ENCODE results near the gene RSBN1. TPM values are rescaled to one million over a fixed set of nuclear protein-coding genes. Genes with fewer than 3 reads are reported as not detected.

The RSBN1 gene
- total and polyA plus RNA-seq, 10 of the 15 experiments (the other 5 are each of a cell fraction or from before 2014, with no cell fraction given): 2.9 to 26.8 (median 11.5) TPM

DNA sequence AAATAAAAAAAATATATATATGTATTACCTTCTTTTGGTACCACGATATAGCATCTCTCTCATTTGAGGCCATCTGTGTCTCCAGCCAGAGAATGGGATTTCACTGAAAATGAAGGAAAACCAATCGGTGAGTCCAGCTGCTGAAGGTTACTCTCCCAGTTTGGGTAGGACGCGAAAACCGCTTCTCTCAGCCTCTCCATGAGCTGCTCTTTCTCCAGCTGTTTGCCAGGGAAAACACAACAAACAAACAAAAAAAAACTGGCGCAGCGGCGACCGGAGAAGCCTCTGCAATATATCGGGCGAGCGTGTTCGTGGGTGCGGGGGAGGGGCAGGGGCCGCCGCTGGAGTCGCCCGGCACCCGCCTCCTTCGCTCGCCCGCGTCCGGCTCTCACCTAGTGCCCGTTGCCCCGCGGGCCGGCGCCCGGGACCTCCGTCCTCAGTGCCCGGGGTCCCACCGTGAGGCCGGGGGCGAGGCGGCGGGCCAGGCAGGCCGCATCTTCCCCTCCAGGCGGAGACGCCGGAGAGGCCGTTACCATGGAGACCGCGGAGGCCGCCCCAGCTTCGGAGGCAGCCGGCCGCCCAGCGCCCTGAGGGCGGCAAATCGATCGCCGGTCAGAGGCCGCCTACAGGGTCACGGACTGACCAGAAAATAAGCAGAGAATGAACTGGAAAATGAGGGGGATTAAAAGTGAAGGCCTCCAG lies 53.5 kb downstream of the RSBN1 start (continued):
- peak; percentile 63 for TF ChIP-seq BACH1 (IDR thresholded peaks at IDR 0.05; ENCODE audit: borderline replicate concordance)
- TF ChIP-seq, protein P1, sequence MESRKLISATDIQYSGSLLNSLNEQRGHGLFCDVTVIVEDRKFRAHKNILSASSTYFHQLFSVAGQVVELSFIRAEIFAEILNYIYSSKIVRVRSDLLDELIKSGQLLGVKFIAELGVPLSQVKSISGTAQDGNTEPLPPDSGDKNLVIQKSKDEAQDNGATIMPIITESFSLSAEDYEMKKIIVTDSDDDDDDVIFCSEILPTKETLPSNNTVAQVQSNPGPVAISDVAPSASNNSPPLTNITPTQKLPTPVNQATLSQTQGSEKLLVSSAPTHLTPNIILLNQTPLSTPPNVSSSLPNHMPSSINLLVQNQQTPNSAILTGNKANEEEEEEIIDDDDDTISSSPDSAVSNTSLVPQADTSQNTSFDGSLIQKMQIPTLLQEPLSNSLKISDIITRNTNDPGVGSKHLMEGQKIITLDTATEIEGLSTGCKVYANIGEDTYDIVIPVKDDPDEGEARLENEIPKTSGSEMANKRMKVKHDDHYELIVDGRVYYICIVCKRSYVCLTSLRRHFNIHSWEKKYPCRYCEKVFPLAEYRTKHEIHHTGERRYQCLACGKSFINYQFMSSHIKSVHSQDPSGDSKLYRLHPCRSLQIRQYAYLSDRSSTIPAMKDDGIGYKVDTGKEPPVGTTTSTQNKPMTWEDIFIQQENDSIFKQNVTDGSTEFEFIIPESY (IDR thresholded peaks at IDR 0.05): no peak
- TF ChIP-seq MTA2 (IDR thresholded peaks at IDR 0.05; ENCODE audit: low read depth): no peak
- TF ChIP-seq NFXL1 (IDR thresholded peaks at IDR 0.05; ENCODE audit: borderline replicate concordance): no peak
- TF ChIP-seq, protein P2, sequence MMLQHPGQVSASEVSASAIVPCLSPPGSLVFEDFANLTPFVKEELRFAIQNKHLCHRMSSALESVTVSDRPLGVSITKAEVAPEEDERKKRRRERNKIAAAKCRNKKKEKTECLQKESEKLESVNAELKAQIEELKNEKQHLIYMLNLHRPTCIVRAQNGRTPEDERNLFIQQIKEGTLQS (IDR thresholded peaks at IDR 0.05; ENCODE audit: borderline replicate concordance, extremely low read depth, low read depth, low read length): no peak

DNA sequence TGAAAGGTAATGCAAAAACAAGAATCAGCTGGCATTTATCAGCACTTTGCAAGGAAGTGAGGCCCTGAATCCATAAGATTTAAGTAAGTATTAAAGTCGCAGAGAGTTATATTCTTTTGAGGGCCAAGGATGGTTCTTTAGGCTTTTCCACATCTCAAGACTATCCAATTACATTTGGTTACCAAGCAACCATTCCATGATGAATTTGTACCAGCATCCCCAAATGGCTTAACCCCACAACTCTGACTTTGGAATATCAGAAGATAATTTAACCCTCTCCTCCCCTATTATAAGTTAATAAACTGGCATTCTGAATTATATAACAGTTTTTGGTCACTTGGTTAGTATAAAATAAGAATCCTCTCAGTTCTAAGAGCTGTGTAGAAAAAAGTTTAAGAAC lies 55.8 kb downstream of the RSBN1 start:
- ChIA-PET POLR2A (interaction anchor here (1.1 to 1.5 kb wide), 3 partner anchors 9 to 102 kb away, joined by 3 to 5 read pairs (median 4); no protein-coding TSS in a partner anchor), RAD21 (ENCODE audit: unreplicated experiment) (interaction anchor here (0.9 to 5.2 kb wide), 2 partner anchors 29 to 55 kb away, joined by 4 to 55 read pairs; partner anchors contain the start of gene RSBN1), CTCF (interaction anchor here (0.8 to 1.1 kb wide), 4 partner anchors 9 to 43 kb away, joined by 3 to 5 read pairs (median 3); no protein-coding TSS in a partner anchor), SMC1A (ENCODE audit: uncharacterized antibody, unreplicated experiment) (interaction anchor here (0.6 to 5.5 kb wide), 9 partner anchors 13 to 147 kb away, joined by 3 to 66 read pairs (median 4); partner anchors contain the start of gene RSBN1)
- Histone ChIP-seq H3K9me3 (replicated peaks; ENCODE audit: control insufficient read depth, insufficient read depth, low read length) (no peaks in the 10 kb centered on the region), H3K4me3 (peak overlapping the region; percentile 85; the same call in 1 of the 2 replicates), H3K4me1 (ENCODE audit: control insufficient read depth, insufficient read depth, low read length) (peaks cover 2% of the 10 kb centered on the region), H3K27me3 (replicated peaks in 1 of 2; ENCODE audit: control insufficient read depth in 2 of 2, insufficient read depth in 2 of 2, low read length in 1 of 2) (no peaks in the 10 kb centered on the region), H2AFZ (ENCODE audit: control insufficient read depth, low read depth, low read length) (no peak overlapping the region), H3K4me2 (ENCODE audit: control insufficient read depth, insufficient read depth) (peak overlapping the region; percentile 80), H3K79me2 (ENCODE audit: control insufficient read depth, insufficient read depth, low read length) (peaks cover 28% of the 10 kb centered on the region), H3K36me3 (ENCODE audit: control insufficient read depth in 2 of 2, insufficient read depth in 2 of 2, low read length in 1 of 2) (no peaks in the 10 kb centered on the region; a peak in 1 of 4 replicates), H3K27ac (ENCODE audit: control insufficient read depth, insufficient read depth) (no peak overlapping the region), H4K20me1 (ENCODE audit: control insufficient read depth, insufficient read depth) (no peaks in the 10 kb centered on the region), H3K9ac (ENCODE audit: control insufficient read depth, insufficient read depth, low read length) (no peak overlapping the region)
- intact Hi-C loops (cut with micrococcal nuclease; ENCODE audit: unreplicated experiment) (loop anchor here (5.0 to 10.0 kb wide), 2 partner anchors 36 to 148 kb away; partner anchors contain the start of genes AP4B1 and DCLRE1B), in situ Hi-C loops (cut with MboI) (no loop called here)
- 95% methylated on average over 1 of the region's 1 CpG for WGBS (ENCODE audit: insufficient coverage, insufficient replicate concordance, low lambda C conversion rate, missing lambda C conversion rate)
- no TSS peak for BruUV-seq (replicated peaks)
- FAIRE-seq (no peak), ATAC-seq (no peak), DNase-seq (ENCODE audit: low read depth, low spot score) (no peak)
- TF ChIP-seq MYB (IDR thresholded peaks at IDR 0.05; ENCODE audit: borderline replicate concordance, low read depth, low read length): no peak
- no peak for TF ChIP-seq POLR2A (IDR thresholded peaks at IDR 0.05; ENCODE audit: low read depth, low read length)
- no peak for TF ChIP-seq ZNF622 (IDR thresholded peaks at IDR 0.05)
- TF ChIP-seq SMAD1 (IDR thresholded peaks at IDR 0.05; ENCODE audit: low read depth, partially characterized antibody): no peak
- no peak for TF ChIP-seq NBN (IDR thresholded peaks at IDR 0.05)
- TF ChIP-seq, protein P3, sequence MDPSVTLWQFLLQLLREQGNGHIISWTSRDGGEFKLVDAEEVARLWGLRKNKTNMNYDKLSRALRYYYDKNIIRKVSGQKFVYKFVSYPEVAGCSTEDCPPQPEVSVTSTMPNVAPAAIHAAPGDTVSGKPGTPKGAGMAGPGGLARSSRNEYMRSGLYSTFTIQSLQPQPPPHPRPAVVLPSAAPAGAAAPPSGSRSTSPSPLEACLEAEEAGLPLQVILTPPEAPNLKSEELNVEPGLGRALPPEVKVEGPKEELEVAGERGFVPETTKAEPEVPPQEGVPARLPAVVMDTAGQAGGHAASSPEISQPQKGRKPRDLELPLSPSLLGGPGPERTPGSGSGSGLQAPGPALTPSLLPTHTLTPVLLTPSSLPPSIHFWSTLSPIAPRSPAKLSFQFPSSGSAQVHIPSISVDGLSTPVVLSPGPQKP (IDR thresholded peaks at IDR 0.05; ENCODE audit: low read depth, low read length): no peak
- no peak for TF ChIP-seq MYC (IDR thresholded peaks at IDR 0.05; ENCODE audit: insufficient read depth, insufficient read length, insufficient replicate concordance, low read length, severe bottlenecking)
- TF ChIP-seq, protein P4, sequence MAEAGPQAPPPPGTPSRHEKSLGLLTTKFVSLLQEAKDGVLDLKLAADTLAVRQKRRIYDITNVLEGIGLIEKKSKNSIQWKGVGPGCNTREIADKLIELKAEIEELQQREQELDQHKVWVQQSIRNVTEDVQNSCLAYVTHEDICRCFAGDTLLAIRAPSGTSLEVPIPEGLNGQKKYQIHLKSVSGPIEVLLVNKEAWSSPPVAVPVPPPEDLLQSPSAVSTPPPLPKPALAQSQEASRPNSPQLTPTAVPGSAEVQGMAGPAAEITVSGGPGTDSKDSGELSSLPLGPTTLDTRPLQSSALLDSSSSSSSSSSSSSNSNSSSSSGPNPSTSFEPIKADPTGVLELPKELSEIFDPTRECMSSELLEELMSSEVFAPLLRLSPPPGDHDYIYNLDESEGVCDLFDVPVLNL (IDR thresholded peaks at IDR 0.05; ENCODE audit: low read depth, low read length): no peak
- TF ChIP-seq, protein P5, sequence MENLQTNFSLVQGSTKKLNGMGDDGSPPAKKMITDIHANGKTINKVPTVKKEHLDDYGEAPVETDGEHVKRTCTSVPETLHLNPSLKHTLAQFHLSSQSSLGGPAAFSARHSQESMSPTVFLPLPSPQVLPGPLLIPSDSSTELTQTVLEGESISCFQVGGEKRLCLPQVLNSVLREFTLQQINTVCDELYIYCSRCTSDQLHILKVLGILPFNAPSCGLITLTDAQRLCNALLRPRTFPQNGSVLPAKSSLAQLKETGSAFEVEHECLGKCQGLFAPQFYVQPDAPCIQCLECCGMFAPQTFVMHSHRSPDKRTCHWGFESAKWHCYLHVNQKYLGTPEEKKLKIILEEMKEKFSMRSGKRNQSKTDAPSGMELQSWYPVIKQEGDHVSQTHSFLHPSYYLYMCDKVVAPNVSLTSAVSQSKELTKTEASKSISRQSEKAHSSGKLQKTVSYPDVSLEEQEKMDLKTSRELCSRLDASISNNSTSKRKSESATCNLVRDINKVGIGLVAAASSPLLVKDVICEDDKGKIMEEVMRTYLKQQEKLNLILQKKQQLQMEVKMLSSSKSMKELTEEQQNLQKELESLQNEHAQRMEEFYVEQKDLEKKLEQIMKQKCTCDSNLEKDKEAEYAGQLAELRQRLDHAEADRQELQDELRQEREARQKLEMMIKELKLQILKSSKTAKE (IDR thresholded peaks at IDR 0.05; ENCODE audit: low read depth, poor library complexity, severe bottlenecking): no peak
- no peak for TF ChIP-seq ZNF207 (IDR thresholded peaks at IDR 0.05; ENCODE audit: borderline replicate concordance)

Data from GM12878 (cell line).